Activated CD4-positive, alpha-beta T cell treated with anti-CD3 and anti-CD28 coated beads, Interleukin-2, amount 50 U/mL, for 4 hours (primary cell): Measurements from ENCODE around the gene ZNF655.
"Not testable (repeated sequence)": the region's sequence is repeated elsewhere in the genome, so short reads cannot be mapped to it uniquely, and the experiment has no call there.

Experiments
- DNase-seq, 2 experiments: peaks; one replicate each; pipeline ENCODE4 v3.0.0-alpha.2; 2020

Gene ZNF655

GRCh38 chr7:99558306-99559174, at the start of gene ZNF655:
Gene ZNF655, plus strand, starts transcription at chr7:99558642. Its CDS starts 1,918 bp downstream, at chr7:99560560.
- peak; percentile 82 to 83 for DNase-seq

- DNase-seq, result no peak
These were observed 44.4 kb upstream of the ZNF655 start for GRCh38 chr7:99514050-99514449.

GRCh38 chr7:99521399-99521798, 37.0 kb upstream of the ZNF655 start:
- DNase-seq, result no peak

GRCh38 chr7:99525713-99526440, 32.6 kb upstream of the ZNF655 start:
- peak in 1 of 2 experiments; percentile 13 for DNase-seq

GRCh38 chr7:99531354-99531765, 27.1 kb upstream of the ZNF655 start:
- no peak for DNase-seq

GRCh38 chr7:99535667-99536066, 22.8 kb upstream of the ZNF655 start:
- DNase-seq, result no peak

GRCh38 chr7:99539213-99539811, 19.1 kb upstream of the ZNF655 start:
- DNase-seq, result no peak

GRCh38 chr7:99540542-99540941, 17.9 kb upstream of the ZNF655 start:
- no peak for DNase-seq

GRCh38 chr7:99541212-99541611, 17.2 kb upstream of the ZNF655 start:
- no peak for DNase-seq

- DNase-seq, result no peak
These were observed 15.3 kb upstream of the ZNF655 start for GRCh38 chr7:99543081-99543671.

- DNase-seq, result no peak
These were observed 14.5 kb upstream of the ZNF655 start for GRCh38 chr7:99543916-99544315.

- not testable (repeated sequence) for DNase-seq
These were observed 13.1 kb upstream of the ZNF655 start for GRCh38 chr7:99545308-99545707.

- DNase-seq, result not testable (repeated sequence)
These were observed 8.9 kb upstream of the ZNF655 start for GRCh38 chr7:99549545-99549944.

GRCh38 chr7:99551334-99551733, 7.1 kb upstream of the ZNF655 start:
- DNase-seq, result no peak

- DNase-seq, result peak; percentile 79 to 80
These were observed 6.5 kb upstream of the ZNF655 start, which contains the start of gene FAM200A for GRCh38 chr7:99551767-99552463. Gene FAM200A, minus strand, starts transcription at chr7:99552114. Its CDS starts 3,707 bp downstream, at chr7:99548407.

- DNase-seq, result no peak
These were observed 5.4 kb upstream of the ZNF655 start for GRCh38 chr7:99553039-99553438.

- no peak for DNase-seq
These were observed 3.5 kb upstream of the ZNF655 start for GRCh38 chr7:99554939-99555338.

GRCh38 chr7:99557196-99557607, 1.2 kb upstream of the ZNF655 start:
- no peak for DNase-seq

GRCh38 chr7:99557940-99558305, 519 bp upstream of the ZNF655 start:
- DNase-seq, result no peak

GRCh38 chr7:99559175-99559915, 903 bp downstream of the ZNF655 start:
- DNase-seq, result peak in 1 of 2 experiments; percentile 4
